ENCODE results near the gene MPPED2. TPM values are rescaled to one million over a fixed set of nuclear protein-coding genes. Genes with fewer than 3 reads are reported as not detected.

MPPED2 gene
- total RNA-seq, 1 experiment from 2014 or later = not detected

DNA sequence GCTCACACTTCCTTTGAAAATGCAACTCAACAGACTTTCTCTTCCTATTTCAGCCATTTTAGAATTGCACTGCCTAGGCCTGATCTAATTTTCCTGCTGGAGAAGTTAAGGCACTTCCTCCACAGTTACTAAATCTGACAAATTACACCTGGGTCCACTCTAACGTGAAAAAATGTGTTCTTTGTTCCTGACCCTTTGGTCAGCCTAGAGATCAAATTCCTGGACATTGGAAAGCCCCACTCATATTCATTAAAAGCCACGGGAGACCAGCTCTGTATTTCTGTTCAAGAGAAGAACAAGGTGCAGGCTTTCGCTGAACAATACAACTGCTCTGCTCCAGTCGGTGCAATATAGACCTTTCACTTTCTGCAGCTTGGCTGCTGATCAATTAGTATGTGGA is 96.6 kb downstream of the MPPED2 start:
- H3K36me3 ChIP-seq (ENCODE audit: control insufficient read depth in 1 of 2, insufficient read depth in 2 of 2, low read length in 2 of 2) = no peaks in the 10 kb centered on the region
- H3K4me2 ChIP-seq (ENCODE audit: low read length) = no peak overlapping the region
- DNase-seq (ENCODE audit: low read depth, low spot score) = no peak
- no peaks in the 10 kb centered on the region for H3K4me1 ChIP-seq (ENCODE audit: control insufficient read depth in 1 of 2, insufficient read depth in 2 of 2, low read length in 2 of 2)
- no peaks in the 10 kb centered on the region for H3K9me3 ChIP-seq (ENCODE audit: control insufficient read depth in 1 of 2, insufficient read depth in 1 of 2, low read depth in 1 of 2, low read length in 2 of 2)
- ATAC-seq = no peak
- H3K27ac ChIP-seq (ENCODE audit: low read depth, low read length) = no peak overlapping the region
- no peak overlapping the region for H3K4me3 ChIP-seq (replicated peaks in 1 of 2; ENCODE audit: low read depth in 1 of 2, low read length in 2 of 2)
- intact Hi-C loops (cut with micrococcal nuclease) = loop anchor here (10.0 kb wide), 1 partner anchor 55 kb away; no protein-coding TSS in a partner anchor
- peaks cover 41% of the 10 kb centered on the region; the same call in 1 of the 2 replicates for H3K27me3 ChIP-seq (ENCODE audit: insufficient read depth, low read length)
- ChIA-PET CTCF (no interaction called here), RAD21 (ENCODE audit: low non-redundant PET in 1 of 2, low total read pairs in 2 of 2, uncharacterized antibody in 2 of 2, unreplicated experiment in 2 of 2) (no interaction called here), POLR2A (no interaction called here)
- BruUV-seq (replicated peaks) = no TSS peak
- no peaks in the 10 kb centered on the region for H3K9me2 ChIP-seq (ENCODE audit: insufficient read depth)
- no peak for TF ChIP-seq SRF (IDR thresholded peaks at IDR 0.05; ENCODE audit: low read depth)
- TF ChIP-seq POLR2A (IDR thresholded peaks at IDR 0.05; ENCODE audit: borderline replicate concordance, extremely low read depth, insufficient read depth, insufficient read length) = no peak
- TF ChIP-seq POLR2AphosphoS5 (IDR thresholded peaks at IDR 0.05; ENCODE audit: low read depth, low read length) = no peak
- TF ChIP-seq, protein P1, sequence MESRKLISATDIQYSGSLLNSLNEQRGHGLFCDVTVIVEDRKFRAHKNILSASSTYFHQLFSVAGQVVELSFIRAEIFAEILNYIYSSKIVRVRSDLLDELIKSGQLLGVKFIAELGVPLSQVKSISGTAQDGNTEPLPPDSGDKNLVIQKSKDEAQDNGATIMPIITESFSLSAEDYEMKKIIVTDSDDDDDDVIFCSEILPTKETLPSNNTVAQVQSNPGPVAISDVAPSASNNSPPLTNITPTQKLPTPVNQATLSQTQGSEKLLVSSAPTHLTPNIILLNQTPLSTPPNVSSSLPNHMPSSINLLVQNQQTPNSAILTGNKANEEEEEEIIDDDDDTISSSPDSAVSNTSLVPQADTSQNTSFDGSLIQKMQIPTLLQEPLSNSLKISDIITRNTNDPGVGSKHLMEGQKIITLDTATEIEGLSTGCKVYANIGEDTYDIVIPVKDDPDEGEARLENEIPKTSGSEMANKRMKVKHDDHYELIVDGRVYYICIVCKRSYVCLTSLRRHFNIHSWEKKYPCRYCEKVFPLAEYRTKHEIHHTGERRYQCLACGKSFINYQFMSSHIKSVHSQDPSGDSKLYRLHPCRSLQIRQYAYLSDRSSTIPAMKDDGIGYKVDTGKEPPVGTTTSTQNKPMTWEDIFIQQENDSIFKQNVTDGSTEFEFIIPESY (IDR thresholded peaks at IDR 0.05; ENCODE audit: extremely low read depth, insufficient replicate concordance, low read length) = no peak
- TF ChIP-seq CBX3 (IDR thresholded peaks at IDR 0.05; ENCODE audit: low read depth) = no peak
- TF ChIP-seq ZFX (IDR thresholded peaks at IDR 0.05) = no peak
- no peak for TF ChIP-seq CEBPB (IDR thresholded peaks at IDR 0.05; ENCODE audit: low read depth)
- TF ChIP-seq FOSL1 (IDR thresholded peaks at IDR 0.05; ENCODE audit: low read depth) = no peak
- no peak for TF ChIP-seq REST (IDR thresholded peaks at IDR 0.05; ENCODE audit: low read depth)
- TF ChIP-seq JUND (IDR thresholded peaks at IDR 0.05) = no peak
- no peak for TF ChIP-seq TCF7L2 (IDR thresholded peaks at IDR 0.05; ENCODE audit: borderline replicate concordance, extremely low read depth, insufficient read depth, insufficient read length)
- no peaks in the 10 kb centered on the region for H3K79me2 ChIP-seq (ENCODE audit: insufficient read depth, low read length)
- H2AFZ ChIP-seq (ENCODE audit: low read depth, low read length, poor library complexity, severe bottlenecking) = no peak overlapping the region
- H4K20me1 ChIP-seq (ENCODE audit: insufficient read depth) = no peaks in the 10 kb centered on the region
- no peak overlapping the region for H3K9ac ChIP-seq (ENCODE audit: low read length)
